Measurements from ENCODE around the gene PRKCE. TPM values are rescaled to one million over a fixed set of nuclear protein-coding genes. Genes with fewer than 3 reads are reported as not detected.

PRKCE gene
- total RNA-seq, 1 donor from 2014 or later = 12.0 TPM

DNA sequence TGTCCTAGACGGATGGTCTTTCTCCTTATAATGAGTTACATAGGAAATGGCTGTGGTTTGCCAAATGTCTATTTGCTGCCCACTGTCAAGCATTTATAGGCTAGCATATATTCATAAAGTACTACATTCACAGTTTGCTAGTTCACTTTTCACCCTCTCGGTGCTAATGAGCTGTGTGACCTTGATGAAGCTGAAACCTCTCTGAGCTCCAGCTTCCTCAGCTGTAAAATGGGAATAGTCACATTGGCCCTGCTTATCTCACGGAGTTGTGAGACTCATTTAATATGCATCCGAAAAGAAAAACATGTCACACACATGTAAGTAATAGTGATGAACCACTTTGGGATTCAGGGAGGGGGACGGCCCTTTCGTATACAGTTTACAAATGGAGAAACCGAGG, 17.0 kb downstream of the PRKCE start:
- Mint-ChIP-seq H3K4me3 (ENCODE audit: unreplicated experiment) (no peak overlapping the region), H3K4me1 (ENCODE audit: low read depth) (peaks cover 3% of the 10 kb centered on the region), H3K27me3 (ENCODE audit: low read depth) (no peaks in the 10 kb centered on the region), H3K27ac (ENCODE audit: unreplicated experiment) (no peak overlapping the region), H3K36me3 (ENCODE audit: low read depth) (no peaks in the 10 kb centered on the region), H3K9me3 (ENCODE audit: low read depth) (no peaks in the 10 kb centered on the region)
- no peak for DNase-seq (ENCODE audit: low spot score)
- no peak for TF ChIP-seq CTCF (IDR thresholded peaks at IDR 0.05)

DNA sequence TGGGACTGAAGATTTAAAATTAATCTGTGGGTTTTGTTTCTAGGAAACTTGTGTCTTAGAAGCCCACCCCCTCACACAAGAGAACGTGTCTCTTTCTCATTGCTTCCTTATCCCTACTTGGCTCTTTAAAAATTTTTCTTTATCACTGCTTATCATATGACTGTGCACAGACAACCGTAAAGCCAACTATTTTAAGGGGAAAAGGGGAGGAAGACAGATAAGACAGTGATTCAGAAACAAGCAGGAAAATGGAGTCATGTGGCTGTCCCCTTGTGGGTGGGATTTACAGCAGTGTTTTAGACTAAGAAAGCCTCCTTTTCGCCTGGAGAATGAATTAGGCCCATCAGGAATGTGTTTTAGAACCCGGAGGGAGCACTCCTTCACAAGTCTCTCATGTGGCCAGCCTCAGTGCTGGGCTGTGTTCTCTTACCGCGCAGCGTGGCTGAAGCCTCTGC, 17.6 kb downstream of the PRKCE start:
- DNase-seq (ENCODE audit: low spot score) = no peak
- Mint-ChIP-seq H3K4me1 (ENCODE audit: low read depth) (peaks cover 3% of the 10 kb centered on the region), H3K9me3 (ENCODE audit: low read depth) (no peaks in the 10 kb centered on the region), H3K27ac (ENCODE audit: unreplicated experiment) (peak overlapping the region; percentile 2), H3K4me3 (ENCODE audit: unreplicated experiment) (no peak overlapping the region), H3K36me3 (ENCODE audit: low read depth) (no peaks in the 10 kb centered on the region), H3K27me3 (ENCODE audit: low read depth) (no peaks in the 10 kb centered on the region)
- TF ChIP-seq CTCF (IDR thresholded peaks at IDR 0.05) = no peak

DNA sequence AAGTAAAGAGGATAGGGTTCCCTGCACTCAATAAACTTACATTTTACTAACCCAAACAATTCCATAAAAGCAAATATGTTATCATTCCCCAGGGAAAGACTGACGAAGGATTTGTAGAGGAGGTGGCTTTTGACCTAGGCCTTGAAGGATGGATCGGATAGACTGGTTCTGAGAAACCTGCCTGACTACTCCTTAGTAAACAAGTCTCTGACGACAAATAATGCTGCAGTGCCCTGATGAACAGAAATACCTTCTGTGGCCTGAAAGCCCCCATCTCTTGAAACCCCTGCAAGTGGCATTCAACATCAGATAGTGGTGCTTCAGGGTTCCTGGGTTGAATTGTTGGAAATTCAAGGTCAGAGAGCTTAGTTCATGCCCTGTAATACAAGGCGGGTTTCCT, 19.2 kb downstream of the PRKCE start:
- Mint-ChIP-seq H3K4me1 (ENCODE audit: low read depth) (peaks cover 3% of the 10 kb centered on the region), H3K9me3 (ENCODE audit: low read depth) (no peaks in the 10 kb centered on the region), H3K27me3 (ENCODE audit: low read depth) (no peaks in the 10 kb centered on the region), H3K36me3 (ENCODE audit: low read depth) (no peaks in the 10 kb centered on the region), H3K27ac (ENCODE audit: unreplicated experiment) (no peak overlapping the region), H3K4me3 (ENCODE audit: unreplicated experiment) (no peak overlapping the region)
- no peak for DNase-seq (ENCODE audit: low spot score)
- TF ChIP-seq CTCF (IDR thresholded peaks at IDR 0.05) = no peak

DNA sequence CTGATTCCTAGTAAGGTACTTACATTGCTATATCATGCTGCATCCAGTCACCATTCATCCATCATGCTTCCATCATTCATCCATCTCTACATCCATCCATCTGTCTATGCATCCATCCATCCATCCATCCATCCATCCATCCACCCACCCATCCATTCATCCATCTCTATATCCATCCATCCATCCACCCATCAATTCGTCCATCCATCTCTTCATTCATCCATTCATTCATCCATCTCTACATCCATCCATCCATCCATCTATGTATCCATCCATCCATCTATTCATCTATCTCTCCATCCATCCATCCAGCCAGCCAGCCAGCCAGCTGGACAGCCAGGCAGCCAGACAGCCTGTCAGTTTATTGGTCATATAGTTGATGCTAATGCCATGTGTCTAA, 20.7 kb downstream of the PRKCE start:
- peaks cover 3% of the 10 kb centered on the region for H3K4me1 Mint-ChIP-seq (ENCODE audit: low read depth)

DNA sequence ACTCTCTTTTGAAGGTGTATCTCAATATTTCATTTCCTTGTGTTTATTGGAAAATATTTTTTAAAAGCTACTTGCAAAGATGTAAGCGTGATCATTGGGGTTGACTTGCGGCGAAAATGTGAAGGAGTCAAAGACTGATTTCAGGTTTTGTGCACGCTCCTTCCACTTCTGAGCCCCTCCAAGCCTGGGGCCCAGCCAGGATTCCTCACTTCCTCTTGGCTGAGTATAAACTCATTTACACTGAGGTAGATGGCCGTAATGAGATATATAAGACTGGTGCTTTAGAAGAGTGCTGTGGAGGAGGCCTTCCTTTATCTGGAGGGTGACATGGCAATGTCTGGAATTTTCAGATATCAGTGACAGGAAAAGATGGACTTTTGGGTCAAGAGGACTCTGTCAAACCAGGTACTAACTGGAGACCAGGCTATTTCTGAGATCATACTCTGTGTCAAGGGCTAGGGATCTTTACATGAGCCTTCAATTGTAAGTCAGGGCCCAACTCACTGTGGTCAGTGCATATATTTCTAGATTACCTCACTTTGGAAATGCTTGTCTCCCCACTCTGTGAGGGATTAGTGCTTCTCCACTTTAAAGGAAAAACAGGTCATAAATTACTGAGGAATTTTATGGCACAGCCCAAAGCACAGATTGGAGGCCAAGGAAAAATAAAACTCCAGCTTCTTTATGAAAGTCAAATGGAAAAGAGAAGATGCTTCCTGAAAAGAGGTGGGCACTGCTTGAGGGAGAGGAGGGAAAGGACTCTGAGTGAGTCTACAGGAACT, 22.8 kb downstream of the PRKCE start:
- H3K36me3 Mint-ChIP-seq (ENCODE audit: low read depth) = no peaks in the 10 kb centered on the region
- no peaks in the 10 kb centered on the region for H3K9me3 Mint-ChIP-seq (ENCODE audit: low read depth)
- no peak overlapping the region for H3K4me3 Mint-ChIP-seq (ENCODE audit: unreplicated experiment)
- H3K27me3 Mint-ChIP-seq (ENCODE audit: low read depth) = no peaks in the 10 kb centered on the region
- H3K27ac Mint-ChIP-seq (ENCODE audit: unreplicated experiment) = no peak overlapping the region
- no peaks in the 10 kb centered on the region for H3K4me1 Mint-ChIP-seq (ENCODE audit: low read depth)
- no peak for DNase-seq (ENCODE audit: low spot score)
- TF ChIP-seq CTCF (IDR thresholded peaks at IDR 0.05) = no peak

More for the DNA sequence above, 20.7 kb downstream of the PRKCE start:
- no peak for DNase-seq (ENCODE audit: low spot score)
- Mint-ChIP-seq H3K4me3 (ENCODE audit: unreplicated experiment) (no peak overlapping the region), H3K9me3 (ENCODE audit: low read depth) (no peaks in the 10 kb centered on the region), H3K27me3 (ENCODE audit: low read depth) (no peaks in the 10 kb centered on the region), H3K36me3 (ENCODE audit: low read depth) (no peaks in the 10 kb centered on the region), H3K27ac (ENCODE audit: unreplicated experiment) (no peak overlapping the region)
- no peak for TF ChIP-seq CTCF (IDR thresholded peaks at IDR 0.05)
